Activated B cell treated with CpG ODN at 0.5 μM for 24 hours (primary cell): ENCODE measurements around the gene OASL. TPM values are rescaled to one million over a fixed set of nuclear protein-coding genes. Genes with fewer than 3 reads are reported as not detected.

Experiments used
- ATAC-seq: fragments of 200-7000 bp; cut with Tn5 transposase; one replicate; pipeline ENCODE4 v1.10.0; 2021; ENCODE audit warnings: low read depth, mild to moderate bottlenecking, moderate library complexity
- CTCF ChIA-PET: fragments of 350-600 bp; sonication (Branson Sonifier 250); formaldehyde crosslinking; loops from one replicate; lab custom pipeline; 2021; ENCODE audit warnings: antibody characterized with exemption; lab: Charles Lee
- POLR2A ChIA-PET: fragments of 350-600 bp; sonication (Branson Sonifier 250); formaldehyde crosslinking; loops from one replicate; lab custom pipeline; 2021; ENCODE audit warnings: antibody characterized with exemption; lab: Charles Lee
- DNase-seq: peaks from one replicate; pipeline ENCODE4 v3.0.0; 2022
- H3K27ac Mint-ChIP-seq: one replicate; pipeline ENCODE4 v1.8.0; 2020; ENCODE audit warnings: mixed read lengths
- H3K27me3 Mint-ChIP-seq: one replicate; pipeline ENCODE4 v1.8.0; 2021; ENCODE audit warnings: mixed read lengths
- H3K36me3 Mint-ChIP-seq: one replicate; pipeline ENCODE4 v1.8.0; 2021; ENCODE audit warnings: low read depth, mixed read lengths
- H3K4me1 Mint-ChIP-seq: one replicate; pipeline ENCODE4 v1.8.0; 2021; ENCODE audit warnings: mixed read lengths
- H3K4me3 Mint-ChIP-seq: one replicate; pipeline ENCODE4 v1.8.0; 2020; ENCODE audit warnings: mild to moderate bottlenecking, mixed read lengths
- H3K9me3 Mint-ChIP-seq: one replicate; pipeline ENCODE4 v1.8.0; 2020; ENCODE audit warnings: mixed read lengths
- intact Hi-C: fragments of 100-400 bp; cut with micrococcal nuclease; formaldehyde crosslinking; loops from one replicate; pipeline ENCODE4 v1.15.1; 2024
- total RNA-seq: library from RNA; stranded (reverse); gene quantifications from 2 replicates; pipeline ENCODE4 v1.2.3, GENCODE V29; 2022
- TF ChIP-seq, protein P1 (sequence below): fragments of 200-600 bp; IDR thresholded peaks from one replicate; pipeline ENCODE4 v1.8.0; 2022; ENCODE audit warnings: antibody characterized with exemption, mild to moderate bottlenecking

The OASL gene
- total RNA-seq, 1 donor from 2014 or later: 1.4 TPM

- DNase-seq (no peak), ATAC-seq (no peak)
- TF ChIP-seq, protein P1, sequence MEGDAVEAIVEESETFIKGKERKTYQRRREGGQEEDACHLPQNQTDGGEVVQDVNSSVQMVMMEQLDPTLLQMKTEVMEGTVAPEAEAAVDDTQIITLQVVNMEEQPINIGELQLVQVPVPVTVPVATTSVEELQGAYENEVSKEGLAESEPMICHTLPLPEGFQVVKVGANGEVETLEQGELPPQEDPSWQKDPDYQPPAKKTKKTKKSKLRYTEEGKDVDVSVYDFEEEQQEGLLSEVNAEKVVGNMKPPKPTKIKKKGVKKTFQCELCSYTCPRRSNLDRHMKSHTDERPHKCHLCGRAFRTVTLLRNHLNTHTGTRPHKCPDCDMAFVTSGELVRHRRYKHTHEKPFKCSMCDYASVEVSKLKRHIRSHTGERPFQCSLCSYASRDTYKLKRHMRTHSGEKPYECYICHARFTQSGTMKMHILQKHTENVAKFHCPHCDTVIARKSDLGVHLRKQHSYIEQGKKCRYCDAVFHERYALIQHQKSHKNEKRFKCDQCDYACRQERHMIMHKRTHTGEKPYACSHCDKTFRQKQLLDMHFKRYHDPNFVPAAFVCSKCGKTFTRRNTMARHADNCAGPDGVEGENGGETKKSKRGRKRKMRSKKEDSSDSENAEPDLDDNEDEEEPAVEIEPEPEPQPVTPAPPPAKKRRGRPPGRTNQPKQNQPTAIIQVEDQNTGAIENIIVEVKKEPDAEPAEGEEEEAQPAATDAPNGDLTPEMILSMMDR: no peak
- H3K9me3 Mint-ChIP-seq: no peaks in the 10 kb centered on the region
- POLR2A ChIA-PET: no interaction called here
- H3K27ac Mint-ChIP-seq: no peak overlapping the region
- intact Hi-C loops: no loop called here
- no peaks in the 10 kb centered on the region for H3K36me3 Mint-ChIP-seq
- no peaks in the 10 kb centered on the region for H3K4me1 Mint-ChIP-seq
- H3K27me3 Mint-ChIP-seq: peaks cover 6% of the 10 kb centered on the region
- no peak overlapping the region for H3K4me3 Mint-ChIP-seq
- CTCF ChIA-PET: no interaction called here
Observed at GRCh38 chr12:121026274-121027045, 12.6 kb downstream of the OASL start.

GRCh38 chr12:121025442-121026226 lies 13.4 kb downstream of the OASL start:
- intact Hi-C loops: no loop called here
- no peaks in the 10 kb centered on the region for H3K9me3 Mint-ChIP-seq
- no peak overlapping the region for H3K27ac Mint-ChIP-seq
- ChIA-PET CTCF (no interaction called here), POLR2A (no interaction called here)
- TF ChIP-seq, protein P1: no peak
- no peak overlapping the region for H3K4me3 Mint-ChIP-seq
- DNase-seq (no peak), ATAC-seq (no peak)
- H3K4me1 Mint-ChIP-seq: no peaks in the 10 kb centered on the region
- H3K27me3 Mint-ChIP-seq: peaks cover 6% of the 10 kb centered on the region
- no peaks in the 10 kb centered on the region for H3K36me3 Mint-ChIP-seq

GRCh38 chr12:121023799-121024198 lies 15.2 kb downstream of the OASL start:
- Mint-ChIP-seq H3K36me3 (no peaks in the 10 kb centered on the region), H3K27me3 (peaks cover 6% of the 10 kb centered on the region), H3K9me3 (no peaks in the 10 kb centered on the region), H3K4me1 (no peaks in the 10 kb centered on the region), H3K4me3 (no peak overlapping the region), H3K27ac (no peak overlapping the region)
- TF ChIP-seq, protein P1: no peak
- no peak for ATAC-seq
- POLR2A ChIA-PET: no interaction called here
- DNase-seq: no peak
- CTCF ChIA-PET: no interaction called here
- intact Hi-C loops: no loop called here

- ATAC-seq (no peak), DNase-seq (no peak)
- Mint-ChIP-seq H3K4me3 (no peak overlapping the region), H3K27me3 (peaks cover 6% of the 10 kb centered on the region), H3K27ac (no peak overlapping the region), H3K9me3 (no peaks in the 10 kb centered on the region), H3K4me1 (no peaks in the 10 kb centered on the region), H3K36me3 (no peaks in the 10 kb centered on the region)
- ChIA-PET CTCF (no interaction called here), POLR2A (no interaction called here)
- intact Hi-C loops: no loop called here
- TF ChIP-seq, protein P1: no peak
Observed at GRCh38 chr12:121022713-121023112, 16.3 kb downstream of the OASL start.

GRCh38 chr12:121021754-121022153 lies 17.3 kb downstream of the OASL start:
- no peak for DNase-seq
- intact Hi-C loops: no loop called here
- no peaks in the 10 kb centered on the region for H3K9me3 Mint-ChIP-seq
- TF ChIP-seq, protein P1: no peak
- no peak overlapping the region for H3K27ac Mint-ChIP-seq
- no peaks in the 10 kb centered on the region for H3K4me1 Mint-ChIP-seq
- CTCF ChIA-PET: no interaction called here
- peaks cover 6% of the 10 kb centered on the region for H3K27me3 Mint-ChIP-seq
- POLR2A ChIA-PET: no interaction called here
- H3K36me3 Mint-ChIP-seq: no peaks in the 10 kb centered on the region
- H3K4me3 Mint-ChIP-seq: no peak overlapping the region
- ATAC-seq: no peak
